RPMI7951 (cell line): ENCODE measurements around the gene FBRS. TPM values are rescaled to one million over a fixed set of nuclear protein-coding genes. Genes with fewer than 3 reads are reported as not detected.
"Not testable (repeated sequence)": the region's sequence is repeated elsewhere in the genome, so short reads cannot be mapped to it uniquely, and the experiment has no call there.

Source experiments
- DNase-seq: peaks from one replicate; pipeline ENCODE4 v3.0.0-alpha.2; 2012; ENCODE audit warnings: low read depth
- total RNA-seq: library from RNA; depleted of rRNA; stranded (reverse); fragments of >200 nt; shearing (Covaris generic); gene quantifications from 2 replicates; pipeline ENCODE4 v1.2.3, GENCODE V29; 2014

The FBRS gene
- total RNA-seq, 1 experiment from 2014 or later: 4.1 TPM

- no peak for DNase-seq
Observed at GRCh38 chr16:30664616-30665109, 6.4 kb downstream of the FBRS start.

GRCh38 chr16:30665155-30665829, 7.1 kb downstream of the FBRS start:
- DNase-seq: no peak

GRCh38 chr16:30665830-30666190, 7.6 kb downstream of the FBRS start:
- no peak for DNase-seq

GRCh38 chr16:30666681-30667080, 8.4 kb downstream of the FBRS start:
- no peak for DNase-seq

- no peak for DNase-seq
Observed at GRCh38 chr16:30667361-30667905, 9.2 kb downstream of the FBRS start.

GRCh38 chr16:30668393-30668792, 10.2 kb downstream of the FBRS start:
- no peak for DNase-seq

- DNase-seq: no peak
Observed at GRCh38 chr16:30669026-30669902, 11.0 kb downstream of the FBRS start.

GRCh38 chr16:30669903-30670824, 11.9 kb downstream of the FBRS start:
- DNase-seq: no peak

GRCh38 chr16:30675143-30675542, 16.9 kb downstream of the FBRS start:
- DNase-seq: no peak

GRCh38 chr16:30677931-30678585, 19.8 kb downstream of the FBRS start:
- no peak for DNase-seq

GRCh38 chr16:30678586-30678970, 20.3 kb downstream of the FBRS start:
- no peak for DNase-seq

- DNase-seq: no peak
Observed at GRCh38 chr16:30680326-30680725, 22.1 kb downstream of the FBRS start.

- DNase-seq: no peak
Observed at GRCh38 chr16:30688701-30689100, 30.5 kb downstream of the FBRS start.

GRCh38 chr16:30691907-30692306, 33.7 kb downstream of the FBRS start:
- no peak for DNase-seq

GRCh38 chr16:30692396-30693064, 34.3 kb downstream of the FBRS start:
- no peak for DNase-seq

- no peak for DNase-seq
Observed at GRCh38 chr16:30694926-30695693, 36.9 kb downstream of the FBRS start.

GRCh38 chr16:30696646-30697045, 38.4 kb downstream of the FBRS start:
- DNase-seq: not testable (repeated sequence)

- no peak for DNase-seq
Observed at GRCh38 chr16:30697264-30698138, 39.3 kb downstream of the FBRS start.
